HepG2 (cell line): ENCODE results near the gene TEX19. TPM values are rescaled to one million over a fixed set of nuclear protein-coding genes. Genes with fewer than 3 reads are reported as not detected.

Source experiments
- CEBPG ChIP-seq: IDR thresholded peaks from 2 replicates; pipeline ENCODE4 v1.6.1; 2016
- CSRNP1 ChIP-seq: sonication (generic); formaldehyde crosslinking; IDR thresholded peaks from 2 replicates; pipeline ENCODE4 v1.8.1; 2023; ENCODE audit warnings: mild to moderate bottlenecking, missing genetic modification reagents
- DMTF1 ChIP-seq: sonication (generic); formaldehyde crosslinking; IDR thresholded peaks from 2 replicates; pipeline ENCODE4 v1.4.0; 2020; ENCODE audit warnings: mild to moderate bottlenecking, missing genetic modification reagents
- DZIP1 ChIP-seq: sonication (generic); formaldehyde crosslinking; IDR thresholded peaks from 2 replicates; pipeline ENCODE4 v1.5.0; 2020; ENCODE audit warnings: mild to moderate bottlenecking, missing genetic modification reagents
- HNRNPL ChIP-seq: fragments of 200-400 bp; formaldehyde crosslinking; IDR thresholded peaks from 2 replicates; pipeline ENCODE4 v1.6.1; 2017; ENCODE audit warnings: mild to moderate bottlenecking, low read depth, low read length
- HOMEZ ChIP-seq: IDR thresholded peaks from 2 replicates; pipeline ENCODE4 v1.6.1; 2016; ENCODE audit warnings: low read depth
- KAT2B ChIP-seq: fragments of 150-350 bp; IDR thresholded peaks from 2 replicates; pipeline ENCODE4 v1.6.1; 2014; ENCODE audit warnings: low read depth, low read length, borderline replicate concordance
- KLF15 ChIP-seq: sonication (generic); formaldehyde crosslinking; IDR thresholded peaks from 2 replicates; pipeline ENCODE4 v1.8.1; 2023; ENCODE audit warnings: borderline replicate concordance, mild to moderate bottlenecking, inconsistent platforms, missing genetic modification reagents, mixed read lengths
- PRDM10 ChIP-seq: sonication (generic); formaldehyde crosslinking; IDR thresholded peaks from 2 replicates; pipeline ENCODE4 v1.4.0; 2020; ENCODE audit warnings: low read depth, missing genetic modification reagents
- SMAD1 ChIP-seq: sonication (generic); formaldehyde crosslinking; IDR thresholded peaks from 2 replicates; pipeline ENCODE4 v1.4.0; 2020; ENCODE audit warnings: missing genetic modification reagents, low read depth, mild to moderate bottlenecking, borderline replicate concordance
- WIZ ChIP-seq: sonication (generic); formaldehyde crosslinking; IDR thresholded peaks from 2 replicates; pipeline ENCODE4 v1.5.1; 2020; ENCODE audit warnings: mild to moderate bottlenecking, missing genetic modification reagents
- ZNF234 ChIP-seq: sonication (generic); formaldehyde crosslinking; conservative IDR thresholded peaks from 2 replicates; pipeline ENCODE4 v1.5.1; 2020; ENCODE audit warnings: mild to moderate bottlenecking, missing genetic modification reagents
- ZNF44 ChIP-seq: sonication (generic); formaldehyde crosslinking; IDR thresholded peaks from 2 replicates; pipeline ENCODE4 v1.5.1; 2020; ENCODE audit warnings: mild to moderate bottlenecking, missing genetic modification reagents
- ZNF598 ChIP-seq: sonication (generic); formaldehyde crosslinking; IDR thresholded peaks from 2 replicates; pipeline ENCODE4 v1.5.1; 2020; ENCODE audit warnings: mild to moderate bottlenecking, missing genetic modification reagents, borderline replicate concordance
- ZNF629 ChIP-seq: sonication (generic); formaldehyde crosslinking; conservative IDR thresholded peaks from 2 replicates; pipeline ENCODE4 v1.5.0; 2020; ENCODE audit warnings: missing genetic modification reagents
- ZNF674 ChIP-seq: sonication (generic); formaldehyde crosslinking; IDR thresholded peaks from 2 replicates; pipeline ENCODE4 v1.5.0; 2020; ENCODE audit warnings: low read depth, mild to moderate bottlenecking, missing genetic modification reagents
- polyA plus RNA-seq, 8 experiments: library from polyadenylated mRNA; depleted of rRNA in 3 of 8; stranded (reverse) in 7 of 8; unstranded in 1 of 8; fragments of >200 nt; fragmentation: Illumina TruSeq in 4 of 8; extraction: Trizol in 4 of 8; gene quantifications; 2 replicates each; pipeline versions ENCODE4 v1.2.1 to v1.2.3, GENCODE V29; 2011 to 2016; ENCODE audit warnings: low read depth in 4 of 8, missing spikeins in 1 of 8, mixed read lengths in 1 of 8; ENCODE audit not compliant: insufficient read depth in 1 of 8
- total RNA-seq, 5 experiments: library from RNA; depleted of rRNA; stranded (reverse); fragments of >200 nt; fragmentation: Illumina TruSeq; extraction: Trizol; gene quantifications; 2 replicates each; pipeline ENCODE4 v1.2.3, GENCODE V29; 2016; ENCODE audit warnings: low read depth in 1 of 5

TEX19 gene
- total and polyA plus RNA-seq, 2 of the 13 experiments (the other 11 are each of a cell fraction or from before 2014, with no cell fraction given) = 1.3 to 6.0 TPM

- TF ChIP-seq PRDM10 (CRISPR knock-in tag) (peak; percentile 31; the same call in 1 of the 2 replicates), DMTF1 (CRISPR knock-in tag) (no peak), KLF15 (CRISPR knock-in tag) (0 out of 2 replicates have a peak, but pooled peaks have one; percentile 54), ZNF234 (CRISPR knock-in tag) (0 out of 2 replicates have a peak, but pooled peaks have one; percentile 28), WIZ (CRISPR knock-in tag) (peak; percentile 50; the same call in 1 of the 2 replicates), KAT2B (no peak), CSRNP1 (CRISPR knock-in tag) (peak; percentile 58; the same call in 1 of the 2 replicates), ZNF674 (CRISPR knock-in tag) (no peak), SMAD1 (CRISPR knock-in tag) (peak; percentile 26; the same call in 1 of the 2 replicates), CEBPG (CRISPR knock-in tag) (no peak), ZNF629 (no peak), HNRNPL (peak; percentile 70; the same call in 1 of the 2 replicates), ZNF44 (0 out of 2 replicates have a peak, but pooled peaks have one; percentile 56), HOMEZ (no peak), ZNF598 (CRISPR knock-in tag) (0 out of 2 replicates have a peak, but pooled peaks have one; percentile 66), DZIP1 (CRISPR knock-in tag) (no peak)
Observed at GRCh38 chr17:82384730-82385481, 25.9 kb downstream of the TEX19 start (continued).
